OCI-LY1 (cell line): ENCODE data around the gene CD19.

ENCODE experiments used
- H2AFZ ChIP-seq: fragments of 200-600 bp; sonication (generic), shearing (Covaris generic); 2 replicates; pipeline ENCODE4 v1.6.0; 2014; ENCODE audit warnings: antibody characterized with exemption, mild to moderate bottlenecking, low read length
- H3F3A ChIP-seq: fragments of 200-600 bp; sonication (generic), shearing (Covaris generic); 2 replicates; pipeline ENCODE4 v1.6.0; 2014; ENCODE audit warnings: mild to moderate bottlenecking, antibody characterized with exemption, low read length, moderate library complexity; ENCODE audit not compliant: insufficient read depth
- H3K27ac ChIP-seq: fragments of 200-600 bp; sonication (generic); 2 replicates; pipeline ENCODE4 v1.5.1; 2014; ENCODE audit warnings: low read length, mixed run types, mild to moderate bottlenecking, low read depth; ENCODE audit not compliant: poor library complexity, severe bottlenecking
- H3K27me3 ChIP-seq: fragments of 200-600 bp; sonication (generic); 2 replicates; pipeline ENCODE4 v1.6.0; 2014; ENCODE audit warnings: antibody characterized with exemption, mild to moderate bottlenecking, low read length, moderate library complexity; ENCODE audit not compliant: insufficient read depth
- H3K36me3 ChIP-seq: fragments of 200-600 bp; sonication (generic); 2 replicates; pipeline ENCODE4 v1.6.1; 2014; ENCODE audit warnings: mild to moderate bottlenecking, antibody characterized with exemption, low read length, moderate library complexity, mixed read lengths; ENCODE audit not compliant: insufficient read depth
- H3K4me1 ChIP-seq: fragments of 200-600 bp; sonication (generic); 2 replicates; pipeline ENCODE4 v1.5.1; 2014; ENCODE audit warnings: mild to moderate bottlenecking, low read length, moderate library complexity; ENCODE audit not compliant: insufficient read depth, severe bottlenecking
- H3K4me2 ChIP-seq: fragments of 200-600 bp; sonication (generic), shearing (Covaris generic); 2 replicates; pipeline ENCODE4 v1.6.1; 2014; ENCODE audit warnings: low read length
- H3K4me3 ChIP-seq: fragments of 200-600 bp; sonication (generic); 2 replicates; pipeline ENCODE4 v1.5.1; 2014; ENCODE audit warnings: low read length, low read depth, mild to moderate bottlenecking, mixed read lengths; ENCODE audit not compliant: poor library complexity, severe bottlenecking
- H3K79me2 ChIP-seq: fragments of 200-600 bp; shearing (Covaris generic); 2 replicates; pipeline ENCODE4 v1.6.1; 2016; ENCODE audit warnings: mixed run types, low read length, mixed read lengths; ENCODE audit not compliant: insufficient read depth
- H3K9ac ChIP-seq: fragments of 200-600 bp; sonication (generic), shearing (Covaris generic); 2 replicates; pipeline ENCODE4 v1.6.1; 2014; ENCODE audit warnings: mild to moderate bottlenecking, low read length, mixed read lengths
- H3K9me2 ChIP-seq: fragments of 200-600 bp; sonication (generic), shearing (Covaris generic); 2 replicates; pipeline ENCODE4 v1.6.1; 2014; ENCODE audit warnings: low read depth, mild to moderate bottlenecking, low read length, mixed read lengths
- H3K9me3 ChIP-seq: fragments of 200-600 bp; shearing (Covaris generic); 2 replicates; pipeline ENCODE4 v1.6.1; 2014; ENCODE audit warnings: low read length, mixed read lengths
- H4K20me1 ChIP-seq: fragments of 200-600 bp; sonication (generic), shearing (Covaris generic); 2 replicates; pipeline ENCODE4 v1.6.0; 2016; ENCODE audit warnings: mild to moderate bottlenecking, low read length; ENCODE audit not compliant: insufficient read depth
- CTCF ChIP-seq: fragments of 200-600 bp; sonication (generic), shearing (Covaris generic); IDR thresholded peaks from 2 replicates; pipeline ENCODE4 v1.5.1; 2017; ENCODE audit warnings: mild to moderate bottlenecking, antibody characterized with exemption, low read length, moderate library complexity, mixed read lengths
- EZH2 ChIP-seq: fragments of 200-600 bp; sonication (generic), shearing (Covaris generic); IDR thresholded peaks from 2 replicates; pipeline ENCODE4 v1.8.0; 2017; ENCODE audit warnings: borderline replicate concordance, mixed run types, mild to moderate bottlenecking, antibody characterized with exemption, low read length, moderate library complexity, mixed read lengths

CD19 gene

DNA sequence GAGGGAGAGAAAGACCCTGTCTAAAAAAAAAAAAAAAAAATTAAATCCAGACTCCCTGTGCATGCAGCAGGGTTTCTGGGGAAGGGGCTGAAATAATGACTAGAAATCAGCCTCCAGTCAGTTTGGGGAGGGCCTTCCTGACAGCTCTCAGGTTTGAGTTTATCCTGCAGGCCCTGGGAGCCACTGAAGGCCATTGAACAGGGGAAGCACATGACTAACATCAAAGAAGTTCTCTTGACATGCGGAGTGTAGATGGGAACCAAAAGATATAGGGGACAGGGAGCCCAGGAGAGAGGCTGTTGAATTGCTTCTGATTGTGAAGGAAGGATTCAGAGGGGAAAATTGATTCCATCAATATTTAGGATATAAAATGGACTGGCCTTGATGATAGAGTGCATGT, 4.0 kb upstream of the CD19 start:
- Histone ChIP-seq H3K9me2 (no peaks in the 10 kb centered on the region), H3K9ac (no peak overlapping the region), H3K79me2 (peaks cover 5% of the 10 kb centered on the region; the same call in 1 of the 2 replicates), H3K27me3 (no peaks in the 10 kb centered on the region), H2AFZ (no peak overlapping the region), H3K4me3 (no peak overlapping the region), H4K20me1 (no peaks in the 10 kb centered on the region), H3K4me1 (peaks cover 49% of the 10 kb centered on the region), H3K27ac (peak overlapping the region; percentile 17), H3K9me3 (no peaks in the 10 kb centered on the region), H3F3A (peaks cover 8% of the 10 kb centered on the region), H3K36me3 (peaks cover 5% of the 10 kb centered on the region), H3K4me2 (no peak overlapping the region)
- TF ChIP-seq EZH2, result no peak
- no peak for TF ChIP-seq CTCF

- Histone ChIP-seq H3K9me3 (no peaks in the 10 kb centered on the region), H3K27me3 (no peaks in the 10 kb centered on the region), H4K20me1 (no peaks in the 10 kb centered on the region), H3K4me1 (peaks cover 39% of the 10 kb centered on the region), H3K9me2 (no peaks in the 10 kb centered on the region), H3K27ac (peak overlapping the region; percentile 97), H3K4me2 (peak overlapping the region; percentile 84), H3F3A (peaks cover 5% of the 10 kb centered on the region; the same call in 1 of the 2 replicates), H3K9ac (peak overlapping the region; percentile 45; the same call in 1 of the 2 replicates), H3K79me2 (peaks cover 5% of the 10 kb centered on the region; the same call in 1 of the 2 replicates), H3K36me3 (peaks cover 10% of the 10 kb centered on the region; the same call in 1 of the 2 replicates), H2AFZ (no peak overlapping the region), H3K4me3 (no peak overlapping the region)
- TF ChIP-seq EZH2 (no peak), CTCF (no peak)
These were observed 1.6 kb upstream of the CD19 start for GRCh38 chr16:28930203-28930602.

- Histone ChIP-seq H3K4me1 (peaks cover 38% of the 10 kb centered on the region), H3K4me3 (no peak overlapping the region), H3K4me2 (peak overlapping the region; percentile 84), H3K36me3 (peaks cover 10% of the 10 kb centered on the region; the same call in 1 of the 2 replicates), H3K27ac (peak overlapping the region; percentile 97), H3K9me3 (no peaks in the 10 kb centered on the region), H4K20me1 (no peaks in the 10 kb centered on the region), H3K27me3 (no peaks in the 10 kb centered on the region), H3F3A (peaks cover 5% of the 10 kb centered on the region; the same call in 1 of the 2 replicates), H3K9ac (peak overlapping the region; percentile 45; the same call in 1 of the 2 replicates), H2AFZ (no peak overlapping the region), H3K9me2 (no peaks in the 10 kb centered on the region), H3K79me2 (peaks cover 5% of the 10 kb centered on the region; the same call in 1 of the 2 replicates)
- TF ChIP-seq EZH2, result no peak
- no peak for TF ChIP-seq CTCF
These were observed 1.1 kb upstream of the CD19 start for GRCh38 chr16:28930652-28931051.
